ENCODE measurements around the gene SH2D4B. TPM values are rescaled to one million over a fixed set of nuclear protein-coding genes. Genes with fewer than 3 reads are reported as not detected.

The SH2D4B gene
- total and polyA plus RNA-seq, 5 experiments from 2014 or later: 0.11 to 0.36 TPM; not detected in 3

- no peak for ATAC-seq
These were observed 108.7 kb downstream of the SH2D4B start for GRCh38 chr10:80646366-80646765.

GRCh38 chr10:80647173-80647833, 109.6 kb downstream of the SH2D4B start:
- Mint-ChIP-seq H3K36me3 (no peaks in the 10 kb centered on the region), H3K4me3 (no peak overlapping the region), H3K27ac (no peak overlapping the region), H3K4me1 (no peaks in the 10 kb centered on the region), H3K27me3 (peaks cover 0 to 8% (median 3%) of the 10 kb centered on the region in 5 donors), H3K9me3 (no peaks in the 10 kb centered on the region)
- no peak for ATAC-seq
- POLR2A ChIA-PET: no interaction called here
- no peak for DNase-seq

More at GRCh38 chr10:80646366-80646765, 108.7 kb downstream of the SH2D4B start:
- H3K36me3 Mint-ChIP-seq: no peaks in the 10 kb centered on the region
- no peaks in the 10 kb centered on the region for H3K9me3 Mint-ChIP-seq
- DNase-seq: no peak
- no peak overlapping the region for H3K4me3 Mint-ChIP-seq
- peaks cover 0 to 8% (median 3%) of the 10 kb centered on the region in 5 donors for H3K27me3 Mint-ChIP-seq
- H3K4me1 Mint-ChIP-seq: no peaks in the 10 kb centered on the region
- no peak overlapping the region for H3K27ac Mint-ChIP-seq
- POLR2A ChIA-PET: no interaction called here

GRCh38 chr10:80648106-80648505, 110.4 kb downstream of the SH2D4B start:
- Mint-ChIP-seq H3K27ac (no peak overlapping the region), H3K4me1 (no peaks in the 10 kb centered on the region), H3K9me3 (no peaks in the 10 kb centered on the region), H3K27me3 (peaks cover 0 to 8% (median 3%) of the 10 kb centered on the region in 5 donors), H3K36me3 (no peaks in the 10 kb centered on the region), H3K4me3 (no peak overlapping the region)
- DNase-seq: no peak
- POLR2A ChIA-PET: no interaction called here
- ATAC-seq: no peak

- Mint-ChIP-seq H3K36me3 (peaks cover 0 to 9% (median 7%) of the 10 kb centered on the region in 3 donors), H3K27ac (no peak overlapping the region), H3K9me3 (peaks cover 0 to 10% (median 8%) of the 10 kb centered on the region in 9 donors), H3K27me3 (peaks cover 0 to 15% (median 7%) of the 10 kb centered on the region in 5 donors), H3K4me3 (no peak overlapping the region), H3K4me1 (no peaks in the 10 kb centered on the region)
- POLR2A ChIA-PET: no interaction called here
- DNase-seq (no peak), ATAC-seq (no peak)
These were observed 111.5 kb downstream of the SH2D4B start for GRCh38 chr10:80649183-80649582.

- Mint-ChIP-seq H3K36me3 (peaks cover 0 to 16% (median 7%) of the 10 kb centered on the region in 3 donors), H3K27me3 (peaks cover 2 to 18% (median 5%) of the 10 kb centered on the region in 5 donors), H3K27ac (no peak overlapping the region), H3K9me3 (peaks cover 0 to 16% (median 10%) of the 10 kb centered on the region in 9 donors), H3K4me1 (peaks cover 0 to 6% (median 0%) of the 10 kb centered on the region in 4 donors), H3K4me3 (no peak overlapping the region)
- ATAC-seq: no peak
- POLR2A ChIA-PET: no interaction called here
- no peak for DNase-seq
These were observed 118.2 kb downstream of the SH2D4B start for GRCh38 chr10:80655898-80656297.

- H3K4me3 Mint-ChIP-seq: no peak overlapping the region
- no peak overlapping the region for H3K27ac Mint-ChIP-seq
- peaks cover 3 to 13% (median 5%) of the 10 kb centered on the region in 4 donors for H3K4me1 Mint-ChIP-seq
- H3K27me3 Mint-ChIP-seq: peaks cover 11 to 34% (median 22%) of the 10 kb centered on the region in 5 donors
- POLR2A ChIA-PET: no interaction called here
- peaks cover 0 to 16% (median 7%) of the 10 kb centered on the region in 3 donors for H3K36me3 Mint-ChIP-seq
- no peak for DNase-seq
- H3K9me3 Mint-ChIP-seq: peaks cover 0 to 16% (median 10%) of the 10 kb centered on the region in 9 donors
- no peak for ATAC-seq
These were observed 120.4 kb downstream of the SH2D4B start for GRCh38 chr10:80658068-80658467.

GRCh38 chr10:80659289-80659688, 121.6 kb downstream of the SH2D4B start:
- POLR2A ChIA-PET: no interaction called here
- H3K27me3 Mint-ChIP-seq: peaks cover 12 to 35% (median 16%) of the 10 kb centered on the region in 5 donors
- no peak overlapping the region for H3K4me3 Mint-ChIP-seq
- ATAC-seq (no peak), DNase-seq (no peak)
- H3K36me3 Mint-ChIP-seq: peaks cover 0 to 6% (median 0%) of the 10 kb centered on the region in 3 donors
- H3K27ac Mint-ChIP-seq: no peak overlapping the region
- H3K9me3 Mint-ChIP-seq: peaks cover 0 to 6% (median 0%) of the 10 kb centered on the region in 9 donors
- H3K4me1 Mint-ChIP-seq: peaks cover 3 to 17% (median 5%) of the 10 kb centered on the region in 4 donors

- no peak overlapping the region for H3K4me3 Mint-ChIP-seq
These were observed 122.6 kb downstream of the SH2D4B start for GRCh38 chr10:80660266-80660665.

GRCh38 chr10:80660736-80661135, 123.0 kb downstream of the SH2D4B start:
- Mint-ChIP-seq H3K27me3 (peaks cover 14 to 41% (median 21%) of the 10 kb centered on the region in 5 donors), H3K36me3 (no peaks in the 10 kb centered on the region), H3K9me3 (no peaks in the 10 kb centered on the region), H3K4me1 (peaks cover 3 to 17% (median 5%) of the 10 kb centered on the region in 4 donors), H3K4me3 (no peak overlapping the region), H3K27ac (peak overlapping the region in 1 of 10 donors; percentile 87)
- POLR2A ChIA-PET: no interaction called here
- ATAC-seq (no peak), DNase-seq (no peak)

More at GRCh38 chr10:80660266-80660665, 122.6 kb downstream of the SH2D4B start:
- POLR2A ChIA-PET: no interaction called here
- Mint-ChIP-seq H3K27me3 (peaks cover 12 to 38% (median 18%) of the 10 kb centered on the region in 5 donors), H3K36me3 (no peaks in the 10 kb centered on the region), H3K9me3 (no peaks in the 10 kb centered on the region), H3K4me1 (peaks cover 3 to 17% (median 5%) of the 10 kb centered on the region in 4 donors), H3K27ac (no peak overlapping the region)
- DNase-seq (no peak), ATAC-seq (no peak)

- no peak for DNase-seq
- no peaks in the 10 kb centered on the region for H3K9me3 Mint-ChIP-seq
- no peak for ATAC-seq
- peaks cover 16 to 44% (median 21%) of the 10 kb centered on the region in 5 donors for H3K27me3 Mint-ChIP-seq
- H3K4me3 Mint-ChIP-seq: no peak overlapping the region
- H3K4me1 Mint-ChIP-seq: peaks cover 3 to 17% (median 5%) of the 10 kb centered on the region in 4 donors
- H3K27ac Mint-ChIP-seq: no peak overlapping the region
- POLR2A ChIA-PET: no interaction called here
- H3K36me3 Mint-ChIP-seq: no peaks in the 10 kb centered on the region
These were observed 123.8 kb downstream of the SH2D4B start for GRCh38 chr10:80661526-80661925.

GRCh38 chr10:80662429-80663261, 124.9 kb downstream of the SH2D4B start:
- Mint-ChIP-seq H3K9me3 (no peaks in the 10 kb centered on the region), H3K27ac (peak overlapping the region in 2 of 10 donors; percentile 66 to 76), H3K4me1 (peaks cover 3 to 17% (median 5%) of the 10 kb centered on the region in 4 donors), H3K36me3 (no peaks in the 10 kb centered on the region), H3K27me3 (peaks cover 16 to 46% (median 26%) of the 10 kb centered on the region in 5 donors), H3K4me3 (peak overlapping the region in 9 of 10 donors; percentile 21 to 79 (median 68))
- POLR2A ChIA-PET: no interaction called here
- ATAC-seq (peak; percentile 51 to 69), DNase-seq (peak; percentile 33 to 76 (median 58))

GRCh38 chr10:80664071-80664680, 126.5 kb downstream of the SH2D4B start:
- no peak overlapping the region for H3K4me3 Mint-ChIP-seq
- no peak for ATAC-seq
- H3K4me1 Mint-ChIP-seq: peaks cover 3 to 17% (median 5%) of the 10 kb centered on the region in 4 donors
- no peaks in the 10 kb centered on the region for H3K36me3 Mint-ChIP-seq
- DNase-seq: peak in 8 of 10 donors; percentile 8 to 64 (median 18)
- peak overlapping the region in 2 of 10 donors; percentile 6 to 20 for H3K27ac Mint-ChIP-seq
- H3K27me3 Mint-ChIP-seq: peaks cover 16 to 46% (median 26%) of the 10 kb centered on the region in 5 donors
- H3K9me3 Mint-ChIP-seq: no peaks in the 10 kb centered on the region
- POLR2A ChIA-PET: no interaction called here
